Neural cell (in vitro differentiated cells): ENCODE data around the gene TTC34. TPM values are rescaled to one million over a fixed set of nuclear protein-coding genes. Genes with fewer than 3 reads are reported as not detected.

Source experiments
- H2AFZ ChIP-seq: fragments of 200-600, 300-800 bp; sonication (generic), shearing (Covaris generic); 2 replicates; pipeline ENCODE4 v1.6.0; 2014; ENCODE audit warnings: low read depth, mild to moderate bottlenecking, antibody characterized with exemption, low read length, moderate library complexity
- H3F3A ChIP-seq: fragments of 200-600 bp; shearing (Covaris generic); 2 replicates; pipeline ENCODE4 v1.6.1; 2016; ENCODE audit warnings: mild to moderate bottlenecking, moderate library complexity, mixed read lengths, antibody characterized with exemption, low read length; ENCODE audit not compliant: insufficient read depth, poor library complexity, severe bottlenecking
- H3K27ac ChIP-seq: fragments of 200-600, 300-800 bp; sonication (generic), shearing (Covaris generic); 2 replicates; pipeline ENCODE4 v1.5.1; 2014; ENCODE audit warnings: mild to moderate bottlenecking, low read length, moderate library complexity
- H3K27me3 ChIP-seq: fragments of 300-800, 200-600 bp; sonication (generic), shearing (Covaris generic); 2 replicates; pipeline ENCODE4 v1.6.0; 2014; ENCODE audit warnings: mild to moderate bottlenecking, low read depth, low read length, moderate library complexity; ENCODE audit not compliant: insufficient read depth
- H3K36me3 ChIP-seq: fragments of 300-800, 200-600 bp; sonication (generic), shearing (Covaris generic); 2 replicates; pipeline ENCODE4 v1.5.1; 2014; ENCODE audit warnings: mild to moderate bottlenecking, antibody characterized with exemption, low read length, moderate library complexity; ENCODE audit not compliant: insufficient read depth
- H3K4me2 ChIP-seq: fragments of 300-800, 200-600 bp; sonication (generic), shearing (Covaris generic); 2 replicates; pipeline ENCODE4 v1.6.0; 2014; ENCODE audit warnings: mild to moderate bottlenecking, low read length
- H3K4me3 ChIP-seq: fragments of 300-800, 200-600 bp; sonication (generic), shearing (Covaris generic); 2 replicates; pipeline ENCODE4 v1.5.1; 2014; ENCODE audit warnings: mild to moderate bottlenecking, low read length, moderate library complexity
- H3K79me2 ChIP-seq: fragments of 200-600 bp; shearing (Covaris generic); replicated peaks from 2 replicates; pipeline ENCODE4 v1.6.0; 2014; ENCODE audit warnings: mild to moderate bottlenecking, low read length, moderate library complexity; ENCODE audit not compliant: insufficient read depth
- H3K9ac ChIP-seq: fragments of 300-800, 200-600 bp; sonication (generic), shearing (Covaris generic); 2 replicates; pipeline ENCODE4 v1.6.1; 2016; ENCODE audit warnings: mild to moderate bottlenecking, low read length, mixed read lengths
- H3K9me2 ChIP-seq: fragments of 200-600 bp; shearing (Covaris generic); 2 replicates; pipeline ENCODE4 v1.6.1; 2016; ENCODE audit warnings: mild to moderate bottlenecking, low read length, mixed read lengths; ENCODE audit not compliant: insufficient read depth
- H3K9me3 ChIP-seq: fragments of 200-600, 300-800 bp; sonication (generic), shearing (Covaris generic); 2 replicates; pipeline ENCODE4 v1.6.1; 2016; ENCODE audit warnings: mild to moderate bottlenecking, mixed run types, low read length, moderate library complexity, mixed read lengths
- H4K20me1 ChIP-seq: fragments of 200-600 bp; shearing (Covaris generic); 2 replicates; pipeline ENCODE4 v1.6.1; 2016; ENCODE audit warnings: mild to moderate bottlenecking, mixed run types; ENCODE audit not compliant: insufficient read depth
- EP300 ChIP-seq: fragments of 450-650 bp; conservative IDR thresholded peaks from 2 replicates; pipeline ENCODE4 v1.6.1; 2014; ENCODE audit warnings: antibody characterized with exemption, mild to moderate bottlenecking, moderate library complexity; ENCODE audit not compliant: poor library complexity, severe bottlenecking
- EZH2 ChIP-seq: fragments of 200-600, 300-800 bp; shearing (Covaris generic), sonication (generic); IDR thresholded peaks from 2 replicates; pipeline ENCODE4 v1.6.1; 2014; ENCODE audit warnings: antibody characterized with exemption, low read length, borderline replicate concordance, mild to moderate bottlenecking; ENCODE audit not compliant: insufficient read depth, poor library complexity, severe bottlenecking
- MXI1 ChIP-seq: fragments of 450-650 bp; conservative IDR thresholded peaks from 2 replicates; pipeline ENCODE4 v1.6.1; 2014; ENCODE audit warnings: antibody characterized with exemption, mild to moderate bottlenecking; ENCODE audit not compliant: poor library complexity, severe bottlenecking
- POLR2AphosphoS5 ChIP-seq: IDR thresholded peaks from 2 replicates; pipeline ENCODE4 v1.6.1; 2012
- RAD21 ChIP-seq: fragments of 450-650 bp; conservative IDR thresholded peaks from 2 replicates; pipeline ENCODE4 v1.6.1; 2014; ENCODE audit warnings: antibody characterized with exemption, mild to moderate bottlenecking, moderate library complexity
- REST ChIP-seq: IDR thresholded peaks from 2 replicates; pipeline ENCODE4 v1.6.1; 2012; ENCODE audit warnings: borderline replicate concordance
- SMC3 ChIP-seq: fragments of 450-650 bp; conservative IDR thresholded peaks from 2 replicates; pipeline ENCODE4 v1.6.1; 2014; ENCODE audit warnings: antibody characterized with exemption, mild to moderate bottlenecking, moderate library complexity; ENCODE audit not compliant: poor library complexity
- TAF1 ChIP-seq: IDR thresholded peaks from 2 replicates; pipeline ENCODE4 v1.6.1; 2012; ENCODE audit warnings: low read depth
- polyA plus RNA-seq: library from polyadenylated mRNA; depleted of rRNA; stranded (reverse); fragments of >200 nt; gene quantifications from 2 replicates; pipeline ENCODE4 v1.2.3, GENCODE V29; 2014
- TF ChIP-seq, protein P1 (sequence below): fragments of 450-650 bp; IDR thresholded peaks from 2 replicates; pipeline ENCODE4 v1.5.1; 2014; ENCODE audit warnings: antibody characterized with exemption, mild to moderate bottlenecking, moderate library complexity; ENCODE audit not compliant: poor library complexity, severe bottlenecking

TTC34 gene
- polyA plus RNA-seq, 1 donor from 2014 or later: 0.05 TPM

DNA sequence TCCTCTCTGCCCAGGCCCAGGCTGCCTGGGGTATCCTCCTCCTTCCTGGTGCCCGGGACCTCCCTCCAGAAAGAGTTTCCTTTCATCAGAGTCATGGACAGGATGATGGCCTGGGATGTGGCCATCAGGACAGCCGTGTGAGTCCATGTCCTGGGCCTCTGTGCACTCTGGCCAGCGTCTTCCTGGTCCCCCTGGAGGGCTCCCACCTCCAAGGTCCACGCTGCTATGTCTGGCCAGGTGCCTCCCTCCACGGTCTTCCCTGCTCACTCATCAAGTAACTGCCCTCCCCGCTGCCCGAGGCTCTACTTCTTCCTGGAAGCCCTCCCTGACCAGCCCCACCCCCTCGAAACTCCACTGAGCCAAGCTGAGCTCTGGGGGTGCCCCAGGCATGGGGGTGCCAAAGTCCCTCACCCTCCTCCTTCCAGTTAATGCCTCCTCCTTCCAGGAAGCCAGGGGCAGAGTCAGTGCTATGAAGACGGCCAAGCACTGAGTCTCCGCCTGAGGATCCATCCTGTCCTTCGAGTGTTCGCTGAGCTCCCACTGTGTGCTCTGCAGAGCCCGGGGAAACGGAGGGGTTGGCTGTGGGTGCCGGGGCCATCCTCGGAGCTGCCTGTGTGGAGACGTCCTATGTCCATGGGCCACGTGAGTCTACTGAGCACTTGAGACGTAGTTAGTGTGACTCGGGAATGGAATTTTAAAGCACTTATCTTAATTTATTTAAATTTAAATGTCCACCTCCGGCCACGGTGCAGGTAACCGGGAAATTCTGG lies 28.5 kb upstream of the TTC34 start:
- Histone ChIP-seq H3K4me3 (no peak overlapping the region), H3K9me2 (no peaks in the 10 kb centered on the region), H3K4me2 (no peak overlapping the region), H3F3A (no peaks in the 10 kb centered on the region), H3K9ac (no peak overlapping the region), H2AFZ (no peak overlapping the region), H3K9me3 (peaks cover 15% of the 10 kb centered on the region), H4K20me1 (no peaks in the 10 kb centered on the region), H3K36me3 (no peaks in the 10 kb centered on the region), H3K27me3 (no peaks in the 10 kb centered on the region), H3K27ac (no peak overlapping the region), H3K79me2 (no peaks in the 10 kb centered on the region)
- TF ChIP-seq POLR2AphosphoS5: no peak
- TF ChIP-seq SMC3: no peak
- TF ChIP-seq TAF1: no peak
- no peak for TF ChIP-seq EP300
- TF ChIP-seq, protein P1, sequence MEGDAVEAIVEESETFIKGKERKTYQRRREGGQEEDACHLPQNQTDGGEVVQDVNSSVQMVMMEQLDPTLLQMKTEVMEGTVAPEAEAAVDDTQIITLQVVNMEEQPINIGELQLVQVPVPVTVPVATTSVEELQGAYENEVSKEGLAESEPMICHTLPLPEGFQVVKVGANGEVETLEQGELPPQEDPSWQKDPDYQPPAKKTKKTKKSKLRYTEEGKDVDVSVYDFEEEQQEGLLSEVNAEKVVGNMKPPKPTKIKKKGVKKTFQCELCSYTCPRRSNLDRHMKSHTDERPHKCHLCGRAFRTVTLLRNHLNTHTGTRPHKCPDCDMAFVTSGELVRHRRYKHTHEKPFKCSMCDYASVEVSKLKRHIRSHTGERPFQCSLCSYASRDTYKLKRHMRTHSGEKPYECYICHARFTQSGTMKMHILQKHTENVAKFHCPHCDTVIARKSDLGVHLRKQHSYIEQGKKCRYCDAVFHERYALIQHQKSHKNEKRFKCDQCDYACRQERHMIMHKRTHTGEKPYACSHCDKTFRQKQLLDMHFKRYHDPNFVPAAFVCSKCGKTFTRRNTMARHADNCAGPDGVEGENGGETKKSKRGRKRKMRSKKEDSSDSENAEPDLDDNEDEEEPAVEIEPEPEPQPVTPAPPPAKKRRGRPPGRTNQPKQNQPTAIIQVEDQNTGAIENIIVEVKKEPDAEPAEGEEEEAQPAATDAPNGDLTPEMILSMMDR: no peak
- TF ChIP-seq EZH2: no peak
- TF ChIP-seq MXI1: no peak
- no peak for TF ChIP-seq REST
- TF ChIP-seq RAD21: no peak

DNA sequence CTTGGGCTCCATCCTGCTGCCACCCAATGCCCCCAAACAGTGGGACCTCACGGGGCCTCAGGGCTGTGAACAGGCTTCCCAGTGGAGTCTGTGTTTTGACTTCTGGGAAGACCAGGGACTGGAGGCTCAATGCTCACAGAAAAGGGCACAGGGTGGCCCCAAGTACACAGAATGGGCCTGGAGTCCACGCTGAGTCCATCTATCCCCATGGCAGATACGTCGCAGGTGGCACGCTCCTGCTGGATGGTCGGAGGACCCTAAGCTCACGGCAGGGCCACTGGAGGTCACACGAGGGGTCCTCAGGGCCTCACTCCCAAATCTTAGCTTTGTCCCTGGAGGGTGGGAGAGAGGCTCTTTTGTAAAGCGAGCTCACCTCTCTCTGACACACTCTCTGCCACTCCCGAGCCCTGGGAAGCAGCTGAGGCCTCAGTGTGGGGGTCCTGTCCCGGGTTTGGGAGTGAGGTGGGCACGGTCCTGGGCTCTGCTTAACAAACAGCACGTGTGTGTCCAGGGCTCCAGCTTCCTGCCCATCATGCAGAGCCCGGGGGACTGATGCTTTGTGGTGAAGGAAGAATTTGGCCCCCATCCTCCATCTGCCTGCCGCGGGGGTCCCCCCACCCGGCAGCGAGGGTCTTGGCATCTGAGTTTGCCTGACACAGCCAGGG lies 27.2 kb upstream of the TTC34 start:
- Histone ChIP-seq H3K27me3 (no peaks in the 10 kb centered on the region), H3K4me2 (no peak overlapping the region), H3K79me2 (no peaks in the 10 kb centered on the region), H3K9me3 (peaks cover 15% of the 10 kb centered on the region), H3K36me3 (no peaks in the 10 kb centered on the region), H3K9ac (no peak overlapping the region), H3K27ac (no peak overlapping the region), H2AFZ (no peak overlapping the region), H3F3A (no peaks in the 10 kb centered on the region), H3K4me3 (no peak overlapping the region), H4K20me1 (no peaks in the 10 kb centered on the region), H3K9me2 (no peaks in the 10 kb centered on the region)
- TF ChIP-seq SMC3: no peak
- TF ChIP-seq, protein P1: no peak
- TF ChIP-seq REST: no peak
- TF ChIP-seq MXI1: no peak
- no peak for TF ChIP-seq POLR2AphosphoS5
- TF ChIP-seq EZH2: no peak
- TF ChIP-seq RAD21: no peak
- TF ChIP-seq EP300: no peak
- no peak for TF ChIP-seq TAF1
